ENCODE measurements around the gene NRDE2. TPM values are rescaled to one million over a fixed set of nuclear protein-coding genes. Genes with fewer than 3 reads are reported as not detected.

The NRDE2 gene
- total RNA-seq, 1 experiment from 2014 or later, result 6.5 TPM

DNA sequence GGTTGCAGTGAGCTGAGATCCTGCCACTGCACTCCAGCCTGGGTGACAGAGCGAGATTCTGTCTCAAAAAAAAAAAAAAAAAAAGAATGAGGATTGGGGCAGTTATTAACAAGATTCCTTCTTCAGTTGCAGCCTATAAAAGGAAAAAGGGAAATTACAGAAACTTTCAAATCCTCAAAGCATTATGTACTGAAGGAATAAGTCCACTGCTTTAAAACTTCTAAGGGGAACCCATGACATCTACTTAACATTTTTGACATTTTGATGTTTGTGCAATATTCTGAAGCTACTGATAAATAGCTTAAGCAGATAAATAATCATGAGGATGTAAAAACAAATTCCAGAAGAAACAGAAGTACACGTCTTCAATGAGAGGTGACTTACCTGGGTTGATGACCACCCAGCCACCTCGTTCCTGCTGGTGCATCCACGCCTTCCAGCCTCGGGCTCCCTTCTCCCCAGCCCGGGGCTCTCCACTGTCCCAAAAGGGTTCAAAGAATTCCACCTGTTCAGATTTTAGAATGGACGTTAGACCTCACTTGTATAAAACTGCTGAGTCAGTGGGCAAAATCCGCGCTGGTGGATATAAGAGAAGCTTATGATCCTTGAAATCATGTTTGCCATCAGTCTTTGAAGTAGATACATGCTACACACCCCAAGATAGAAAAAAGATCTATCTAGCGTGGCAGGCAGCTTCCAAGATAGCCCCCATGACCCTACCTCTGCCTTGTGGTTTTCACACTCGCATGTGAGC lies 33.7 kb downstream of the NRDE2 start:
- TF ChIP-seq, protein P1, sequence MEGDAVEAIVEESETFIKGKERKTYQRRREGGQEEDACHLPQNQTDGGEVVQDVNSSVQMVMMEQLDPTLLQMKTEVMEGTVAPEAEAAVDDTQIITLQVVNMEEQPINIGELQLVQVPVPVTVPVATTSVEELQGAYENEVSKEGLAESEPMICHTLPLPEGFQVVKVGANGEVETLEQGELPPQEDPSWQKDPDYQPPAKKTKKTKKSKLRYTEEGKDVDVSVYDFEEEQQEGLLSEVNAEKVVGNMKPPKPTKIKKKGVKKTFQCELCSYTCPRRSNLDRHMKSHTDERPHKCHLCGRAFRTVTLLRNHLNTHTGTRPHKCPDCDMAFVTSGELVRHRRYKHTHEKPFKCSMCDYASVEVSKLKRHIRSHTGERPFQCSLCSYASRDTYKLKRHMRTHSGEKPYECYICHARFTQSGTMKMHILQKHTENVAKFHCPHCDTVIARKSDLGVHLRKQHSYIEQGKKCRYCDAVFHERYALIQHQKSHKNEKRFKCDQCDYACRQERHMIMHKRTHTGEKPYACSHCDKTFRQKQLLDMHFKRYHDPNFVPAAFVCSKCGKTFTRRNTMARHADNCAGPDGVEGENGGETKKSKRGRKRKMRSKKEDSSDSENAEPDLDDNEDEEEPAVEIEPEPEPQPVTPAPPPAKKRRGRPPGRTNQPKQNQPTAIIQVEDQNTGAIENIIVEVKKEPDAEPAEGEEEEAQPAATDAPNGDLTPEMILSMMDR (conservative IDR thresholded peaks at IDR 0.05), result no peak
- no peak for TF ChIP-seq EZH2 (IDR thresholded peaks at IDR 0.05; ENCODE audit: low read depth)
- H3K27me3 ChIP-seq (ENCODE audit: insufficient read depth, low read depth), result no peaks in the 10 kb centered on the region
- ChIA-PET CTCF (no interaction called here), POLR2A (ENCODE audit: unreplicated experiment) (no interaction called here)
- no peaks in the 10 kb centered on the region for H3K9me2 ChIP-seq (ENCODE audit: insufficient read depth)
- H3K27ac ChIP-seq, result no peak overlapping the region
- no peaks in the 10 kb centered on the region for H3K9me3 ChIP-seq (ENCODE audit: insufficient read depth, low read depth)
- no peak overlapping the region for H3K4me2 ChIP-seq
- H3K36me3 ChIP-seq (ENCODE audit: low read depth), result no peaks in the 10 kb centered on the region
- no peak overlapping the region for H2AFZ ChIP-seq
- BruUV-seq (replicated peaks), result no TSS peak
- DNase-seq, result no peak
- intact Hi-C loops (cut with micrococcal nuclease; ENCODE audit: unreplicated experiment), result no loop called here
- no peak overlapping the region for H3K4me3 ChIP-seq
- 0 out of 2 replicates have a peak, but pooled peaks cover 2% of the 10 kb centered on the region for H4K20me1 ChIP-seq (ENCODE audit: insufficient read depth)
- H3K4me1 ChIP-seq (replicated peaks; ENCODE audit: insufficient read depth), result no peaks in the 10 kb centered on the region
- peaks cover 4% of the 10 kb centered on the region; the same call in 1 of the 2 replicates for H3F3A ChIP-seq (ENCODE audit: insufficient read depth, low read depth)
- H3K79me2 ChIP-seq (ENCODE audit: low read depth), result no peaks in the 10 kb centered on the region

DNA sequence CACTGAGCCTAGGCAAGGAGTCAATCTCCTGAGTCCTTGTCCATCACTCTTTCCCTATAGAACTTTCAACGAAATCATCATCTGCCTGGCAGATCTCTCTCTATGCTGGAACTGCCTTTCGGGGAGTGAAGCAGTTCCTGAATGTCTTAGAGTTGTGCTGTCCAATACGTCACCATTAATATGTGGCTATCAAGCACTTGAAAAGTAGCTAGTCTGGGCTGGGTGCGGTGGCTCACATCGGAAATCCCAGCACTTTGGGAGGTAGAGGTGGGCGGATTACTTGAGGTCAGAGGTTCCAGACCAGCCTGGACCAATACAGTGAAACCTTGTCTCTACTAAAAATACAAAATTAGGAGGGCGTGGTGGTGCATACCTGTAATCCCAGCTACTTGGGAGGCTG lies 35.1 kb downstream of the NRDE2 start:
- Histone ChIP-seq H4K20me1 (ENCODE audit: insufficient read depth) (0 out of 2 replicates have a peak, but pooled peaks cover 2% of the 10 kb centered on the region), H3K9me2 (ENCODE audit: insufficient read depth) (no peaks in the 10 kb centered on the region), H3K79me2 (ENCODE audit: low read depth) (no peaks in the 10 kb centered on the region), H3K4me2 (no peak overlapping the region), H3K4me3 (no peak overlapping the region), H2AFZ (no peak overlapping the region), H3K27me3 (ENCODE audit: insufficient read depth, low read depth) (no peaks in the 10 kb centered on the region), H3K27ac (no peak overlapping the region), H3K9me3 (ENCODE audit: insufficient read depth, low read depth) (no peaks in the 10 kb centered on the region), H3K4me1 (replicated peaks; ENCODE audit: insufficient read depth) (no peaks in the 10 kb centered on the region), H3K36me3 (ENCODE audit: low read depth) (no peaks in the 10 kb centered on the region), H3F3A (ENCODE audit: insufficient read depth, low read depth) (peaks cover 4% of the 10 kb centered on the region; the same call in 1 of the 2 replicates)
- no peak for DNase-seq
- no peak for TF ChIP-seq EZH2 (IDR thresholded peaks at IDR 0.05; ENCODE audit: low read depth)
- TF ChIP-seq, protein P1 (conservative IDR thresholded peaks at IDR 0.05), result no peak
- no TSS peak for BruUV-seq (replicated peaks)
- ChIA-PET POLR2A (ENCODE audit: unreplicated experiment) (no interaction called here), CTCF (no interaction called here)
- intact Hi-C loops (cut with micrococcal nuclease; ENCODE audit: unreplicated experiment), result no loop called here

- H3K4me2 ChIP-seq, result no peak overlapping the region
- H2AFZ ChIP-seq, result no peak overlapping the region
- H3K9me2 ChIP-seq (ENCODE audit: insufficient read depth), result no peaks in the 10 kb centered on the region
- TF ChIP-seq EZH2 (IDR thresholded peaks at IDR 0.05; ENCODE audit: low read depth), result no peak
- TF ChIP-seq, protein P1 (conservative IDR thresholded peaks at IDR 0.05), result no peak
- no peak for DNase-seq
- H3F3A ChIP-seq (ENCODE audit: insufficient read depth, low read depth), result peaks cover 4% of the 10 kb centered on the region; the same call in 1 of the 2 replicates
- H3K27me3 ChIP-seq (ENCODE audit: insufficient read depth, low read depth), result no peaks in the 10 kb centered on the region
- no peaks in the 10 kb centered on the region for H3K4me1 ChIP-seq (replicated peaks; ENCODE audit: insufficient read depth)
- no peaks in the 10 kb centered on the region for H3K9me3 ChIP-seq (ENCODE audit: insufficient read depth, low read depth)
- no peaks in the 10 kb centered on the region for H3K36me3 ChIP-seq (ENCODE audit: low read depth)
- no TSS peak for BruUV-seq (replicated peaks)
- H3K79me2 ChIP-seq (ENCODE audit: low read depth), result no peaks in the 10 kb centered on the region
- ChIA-PET CTCF (no interaction called here), POLR2A (ENCODE audit: unreplicated experiment) (no interaction called here)
- intact Hi-C loops (cut with micrococcal nuclease; ENCODE audit: unreplicated experiment), result no loop called here
- no peak overlapping the region for H3K4me3 ChIP-seq
- no peaks in the 10 kb centered on the region for H4K20me1 ChIP-seq (ENCODE audit: insufficient read depth)
- H3K27ac ChIP-seq, result no peak overlapping the region
These were observed 35.7 kb downstream of the NRDE2 start for GRCh38 chr14:90295870-90296516.

All from PC-9 (cell line).